ENCODE measurements around the gene PLCB1. TPM values are rescaled to one million over a fixed set of nuclear protein-coding genes. Genes with fewer than 3 reads are reported as not detected.

The PLCB1 gene
- total and polyA plus RNA-seq, 2 experiments from 2014 or later = 14.9 to 20.7 TPM

DNA sequence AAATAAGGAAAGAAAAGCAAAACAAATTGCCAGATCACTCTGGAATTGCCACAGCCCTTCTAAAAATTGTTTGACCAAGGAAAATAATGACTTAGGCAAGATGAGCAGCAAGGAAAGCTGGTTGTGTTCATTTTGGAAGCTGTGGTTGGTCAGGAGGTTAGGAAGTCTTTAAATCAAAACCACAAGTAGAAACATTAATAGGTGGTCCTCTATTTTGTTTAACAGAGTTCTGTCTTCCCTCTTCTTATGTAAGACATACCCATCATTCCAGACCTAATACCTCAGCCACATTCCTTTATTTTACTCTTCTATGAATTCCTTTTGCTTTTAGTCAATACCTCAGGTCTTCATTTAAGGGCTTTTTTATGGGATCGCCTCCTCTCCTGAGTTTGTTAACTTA lies 514.6 kb downstream of the PLCB1 start:
- Mint-ChIP-seq H3K27ac (no peak overlapping the region), H3K36me3 (ENCODE audit: low read depth) (peaks cover 11% of the 10 kb centered on the region), H3K27me3 (ENCODE audit: insufficient read depth, low read depth, poor library complexity) (no peaks in the 10 kb centered on the region), H3K9me3 (peaks cover 5% of the 10 kb centered on the region; the same call in 1 of the 3 replicates), H3K4me3 (no peak overlapping the region), H3K4me1 (no peaks in the 10 kb centered on the region)
- peaks cover 4% of the 10 kb centered on the region; the same call in 1 of the 2 replicates for H3K36me3 ChIP-seq (ENCODE audit: insufficient read depth)
- no peak overlapping the region for H3K4me3 ChIP-seq
- H3F3A ChIP-seq (replicated peaks; ENCODE audit: low read depth) = no peaks in the 10 kb centered on the region
- TF ChIP-seq POLR2AphosphoS5 (IDR thresholded peaks at IDR 0.05; ENCODE audit: low read depth) (no peak), ZNF114 (CRISPR knock-in tag; IDR thresholded peaks at IDR 0.05) (no peak), STAT1 (IDR thresholded peaks at IDR 0.05; ENCODE audit: unreplicated experiment) (no peak)
- TF ChIP-seq, protein P1, sequence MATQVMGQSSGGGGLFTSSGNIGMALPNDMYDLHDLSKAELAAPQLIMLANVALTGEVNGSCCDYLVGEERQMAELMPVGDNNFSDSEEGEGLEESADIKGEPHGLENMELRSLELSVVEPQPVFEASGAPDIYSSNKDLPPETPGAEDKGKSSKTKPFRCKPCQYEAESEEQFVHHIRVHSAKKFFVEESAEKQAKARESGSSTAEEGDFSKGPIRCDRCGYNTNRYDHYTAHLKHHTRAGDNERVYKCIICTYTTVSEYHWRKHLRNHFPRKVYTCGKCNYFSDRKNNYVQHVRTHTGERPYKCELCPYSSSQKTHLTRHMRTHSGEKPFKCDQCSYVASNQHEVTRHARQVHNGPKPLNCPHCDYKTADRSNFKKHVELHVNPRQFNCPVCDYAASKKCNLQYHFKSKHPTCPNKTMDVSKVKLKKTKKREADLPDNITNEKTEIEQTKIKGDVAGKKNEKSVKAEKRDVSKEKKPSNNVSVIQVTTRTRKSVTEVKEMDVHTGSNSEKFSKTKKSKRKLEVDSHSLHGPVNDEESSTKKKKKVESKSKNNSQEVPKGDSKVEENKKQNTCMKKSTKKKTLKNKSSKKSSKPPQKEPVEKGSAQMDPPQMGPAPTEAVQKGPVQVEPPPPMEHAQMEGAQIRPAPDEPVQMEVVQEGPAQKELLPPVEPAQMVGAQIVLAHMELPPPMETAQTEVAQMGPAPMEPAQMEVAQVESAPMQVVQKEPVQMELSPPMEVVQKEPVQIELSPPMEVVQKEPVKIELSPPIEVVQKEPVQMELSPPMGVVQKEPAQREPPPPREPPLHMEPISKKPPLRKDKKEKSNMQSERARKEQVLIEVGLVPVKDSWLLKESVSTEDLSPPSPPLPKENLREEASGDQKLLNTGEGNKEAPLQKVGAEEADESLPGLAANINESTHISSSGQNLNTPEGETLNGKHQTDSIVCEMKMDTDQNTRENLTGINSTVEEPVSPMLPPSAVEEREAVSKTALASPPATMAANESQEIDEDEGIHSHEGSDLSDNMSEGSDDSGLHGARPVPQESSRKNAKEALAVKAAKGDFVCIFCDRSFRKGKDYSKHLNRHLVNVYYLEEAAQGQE (IDR thresholded peaks at IDR 0.05; ENCODE audit: unreplicated experiment) = no peak
- H3K27ac ChIP-seq (ENCODE audit: low read depth) = no peak overlapping the region
- H4K20me1 ChIP-seq (replicated peaks; ENCODE audit: insufficient read depth) = no peaks in the 10 kb centered on the region
- H3K9me2 ChIP-seq (ENCODE audit: insufficient read depth) = no peaks in the 10 kb centered on the region
- H3K79me2 ChIP-seq (replicated peaks; ENCODE audit: insufficient read depth) = no peaks in the 10 kb centered on the region
- DNase-seq (ENCODE audit: low spot score) (no peak), ATAC-seq (no peak)
- H3K4me1 ChIP-seq (ENCODE audit: insufficient read depth) = no peaks in the 10 kb centered on the region
- no peak overlapping the region for H2AFZ ChIP-seq
- H3K4me2 ChIP-seq = no peak overlapping the region
- no peaks in the 10 kb centered on the region for H3K27me3 ChIP-seq (ENCODE audit: insufficient read depth)

DNA sequence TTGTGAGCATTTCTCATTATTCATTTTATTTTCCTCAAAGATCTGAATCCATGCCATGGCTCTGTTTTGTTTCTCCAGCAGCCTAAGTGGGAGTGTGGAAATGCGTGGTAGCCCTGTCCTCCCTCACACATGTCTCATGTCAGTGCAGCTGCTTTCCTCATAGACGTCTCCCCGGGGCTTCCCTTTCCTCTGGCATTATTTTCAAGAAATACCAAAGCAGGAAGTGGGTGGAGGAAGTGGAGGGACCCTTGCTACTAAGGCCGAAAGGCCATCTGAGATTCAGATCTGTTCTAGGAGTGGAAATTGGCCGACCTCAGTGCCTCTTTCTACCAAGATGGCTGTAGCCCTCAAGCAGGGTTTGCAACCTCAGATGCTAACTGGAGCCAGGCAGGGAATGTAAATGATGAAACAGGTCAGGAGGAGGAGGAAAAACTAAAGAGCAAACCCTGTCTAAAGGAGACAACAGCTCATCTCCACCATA lies 515.9 kb downstream of the PLCB1 start:
- DNase-seq (ENCODE audit: low spot score) = no peak
- H3K27me3 ChIP-seq (ENCODE audit: insufficient read depth) = no peaks in the 10 kb centered on the region
- H2AFZ ChIP-seq = no peak overlapping the region
- peaks cover 4% of the 10 kb centered on the region; the same call in 1 of the 2 replicates for H3K36me3 ChIP-seq (ENCODE audit: insufficient read depth)
- Mint-ChIP-seq H3K9me3 (peaks cover 5% of the 10 kb centered on the region; the same call in 1 of the 3 replicates), H3K4me1 (no peaks in the 10 kb centered on the region), H3K36me3 (ENCODE audit: low read depth) (peaks cover 11% of the 10 kb centered on the region), H3K27ac (no peak overlapping the region), H3K4me3 (no peak overlapping the region), H3K27me3 (ENCODE audit: insufficient read depth, low read depth, poor library complexity) (no peaks in the 10 kb centered on the region)
- no peak overlapping the region for H3K4me2 ChIP-seq
- ATAC-seq = no peak
- H3K4me1 ChIP-seq (ENCODE audit: insufficient read depth) = no peaks in the 10 kb centered on the region
- H3K4me3 ChIP-seq = no peak overlapping the region
- H3F3A ChIP-seq (replicated peaks; ENCODE audit: low read depth) = no peaks in the 10 kb centered on the region
- H3K79me2 ChIP-seq (replicated peaks; ENCODE audit: insufficient read depth) = no peaks in the 10 kb centered on the region
- no peaks in the 10 kb centered on the region for H4K20me1 ChIP-seq (replicated peaks; ENCODE audit: insufficient read depth)
- H3K9me2 ChIP-seq (ENCODE audit: insufficient read depth) = no peaks in the 10 kb centered on the region
- no peak overlapping the region for H3K27ac ChIP-seq (ENCODE audit: low read depth)
- TF ChIP-seq, protein P1 (IDR thresholded peaks at IDR 0.05; ENCODE audit: unreplicated experiment) = no peak
- TF ChIP-seq EZH2phosphoT487 (IDR thresholded peaks at IDR 0.05; ENCODE audit: unreplicated experiment) = no peak
- TF ChIP-seq ZNF331 (CRISPR knock-in tag; IDR thresholded peaks at IDR 0.05; ENCODE audit: low read depth) = no peak
- TF ChIP-seq, protein P2, sequence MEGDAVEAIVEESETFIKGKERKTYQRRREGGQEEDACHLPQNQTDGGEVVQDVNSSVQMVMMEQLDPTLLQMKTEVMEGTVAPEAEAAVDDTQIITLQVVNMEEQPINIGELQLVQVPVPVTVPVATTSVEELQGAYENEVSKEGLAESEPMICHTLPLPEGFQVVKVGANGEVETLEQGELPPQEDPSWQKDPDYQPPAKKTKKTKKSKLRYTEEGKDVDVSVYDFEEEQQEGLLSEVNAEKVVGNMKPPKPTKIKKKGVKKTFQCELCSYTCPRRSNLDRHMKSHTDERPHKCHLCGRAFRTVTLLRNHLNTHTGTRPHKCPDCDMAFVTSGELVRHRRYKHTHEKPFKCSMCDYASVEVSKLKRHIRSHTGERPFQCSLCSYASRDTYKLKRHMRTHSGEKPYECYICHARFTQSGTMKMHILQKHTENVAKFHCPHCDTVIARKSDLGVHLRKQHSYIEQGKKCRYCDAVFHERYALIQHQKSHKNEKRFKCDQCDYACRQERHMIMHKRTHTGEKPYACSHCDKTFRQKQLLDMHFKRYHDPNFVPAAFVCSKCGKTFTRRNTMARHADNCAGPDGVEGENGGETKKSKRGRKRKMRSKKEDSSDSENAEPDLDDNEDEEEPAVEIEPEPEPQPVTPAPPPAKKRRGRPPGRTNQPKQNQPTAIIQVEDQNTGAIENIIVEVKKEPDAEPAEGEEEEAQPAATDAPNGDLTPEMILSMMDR (conservative IDR thresholded peaks at IDR 0.05; ENCODE audit: low read depth in 2 of 2) = no peak
